ENCODE results near the gene PDE4A.
A peak's percentile ranks its signal among the peaks of the same experiment; 100 is the strongest.

Gene PDE4A

DNA sequence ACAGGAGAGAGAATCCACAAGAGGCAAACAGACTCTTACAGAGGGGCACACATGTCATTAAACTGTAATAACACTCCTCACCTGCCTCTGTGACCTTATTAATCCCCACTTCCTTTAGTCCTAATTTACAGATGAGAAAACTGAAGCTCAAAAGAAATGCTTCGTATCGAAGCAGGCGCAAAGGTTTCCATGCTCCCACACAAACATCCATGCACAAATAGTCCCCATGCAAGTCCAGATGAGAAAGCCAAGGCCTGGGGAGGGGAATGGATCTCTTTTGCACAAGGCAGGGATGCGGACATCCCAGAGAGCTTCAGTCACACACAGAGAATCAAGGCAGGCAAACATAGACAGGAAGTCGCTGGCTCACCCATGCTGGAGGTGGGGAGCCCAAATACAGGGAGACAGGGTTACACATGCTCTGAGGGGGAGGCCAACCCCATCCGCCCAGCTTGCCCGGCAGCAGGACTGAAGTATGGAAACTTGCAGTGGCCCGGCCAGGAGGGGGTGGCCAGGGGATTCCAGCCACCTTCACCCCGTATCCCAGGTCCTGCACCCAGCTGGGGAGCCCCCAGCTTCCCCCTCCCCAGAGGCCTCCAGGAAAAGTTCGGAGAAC lies 96.4 kb downstream of the PDE4A start:
- peak; percentile 7 for DNase-seq

GRCh38 chr19:10517361-10517759 lies 97.0 kb downstream of the PDE4A start, which contains the start of gene S1PR5:
S1PR5 (minus strand) TSS chr19:10517447; CDS start chr19:10515011, 2,436 bp downstream.
- peak; percentile 25 for DNase-seq

DNA sequence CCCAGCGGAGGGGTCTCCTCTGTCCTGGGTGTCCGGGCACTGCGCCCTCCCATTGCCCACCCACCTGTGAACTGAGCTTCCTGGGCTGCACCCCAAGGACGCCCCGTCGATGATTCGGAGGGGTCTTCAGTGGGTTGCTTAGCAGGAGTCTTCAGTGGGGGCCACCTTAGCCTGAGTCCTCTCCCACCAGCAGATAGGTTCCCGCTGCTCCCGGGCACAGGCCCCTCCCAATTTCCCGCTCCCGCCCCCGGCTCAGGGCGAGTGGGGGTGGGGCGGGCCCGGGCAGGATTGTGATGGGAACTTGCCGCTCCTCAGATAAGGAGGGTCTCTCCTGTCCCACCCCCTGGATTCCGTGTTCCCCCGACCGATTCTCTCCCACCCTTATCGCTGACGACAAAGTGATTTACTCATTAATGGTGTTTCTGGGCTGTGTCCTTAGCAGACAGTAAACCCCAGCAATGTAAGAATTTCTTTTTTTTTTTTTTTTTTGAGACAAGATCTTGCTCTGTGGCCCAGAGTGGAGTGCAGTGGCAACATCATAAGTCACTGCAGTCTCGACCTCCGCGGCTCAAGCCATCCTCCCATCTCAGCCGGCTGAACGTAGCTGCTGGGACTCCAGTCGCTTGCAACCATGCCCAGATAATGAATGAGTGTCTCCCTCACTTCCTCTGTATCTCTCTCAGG lies 97.6 kb downstream of the PDE4A start:
- peak; percentile 20 for DNase-seq

DNA sequence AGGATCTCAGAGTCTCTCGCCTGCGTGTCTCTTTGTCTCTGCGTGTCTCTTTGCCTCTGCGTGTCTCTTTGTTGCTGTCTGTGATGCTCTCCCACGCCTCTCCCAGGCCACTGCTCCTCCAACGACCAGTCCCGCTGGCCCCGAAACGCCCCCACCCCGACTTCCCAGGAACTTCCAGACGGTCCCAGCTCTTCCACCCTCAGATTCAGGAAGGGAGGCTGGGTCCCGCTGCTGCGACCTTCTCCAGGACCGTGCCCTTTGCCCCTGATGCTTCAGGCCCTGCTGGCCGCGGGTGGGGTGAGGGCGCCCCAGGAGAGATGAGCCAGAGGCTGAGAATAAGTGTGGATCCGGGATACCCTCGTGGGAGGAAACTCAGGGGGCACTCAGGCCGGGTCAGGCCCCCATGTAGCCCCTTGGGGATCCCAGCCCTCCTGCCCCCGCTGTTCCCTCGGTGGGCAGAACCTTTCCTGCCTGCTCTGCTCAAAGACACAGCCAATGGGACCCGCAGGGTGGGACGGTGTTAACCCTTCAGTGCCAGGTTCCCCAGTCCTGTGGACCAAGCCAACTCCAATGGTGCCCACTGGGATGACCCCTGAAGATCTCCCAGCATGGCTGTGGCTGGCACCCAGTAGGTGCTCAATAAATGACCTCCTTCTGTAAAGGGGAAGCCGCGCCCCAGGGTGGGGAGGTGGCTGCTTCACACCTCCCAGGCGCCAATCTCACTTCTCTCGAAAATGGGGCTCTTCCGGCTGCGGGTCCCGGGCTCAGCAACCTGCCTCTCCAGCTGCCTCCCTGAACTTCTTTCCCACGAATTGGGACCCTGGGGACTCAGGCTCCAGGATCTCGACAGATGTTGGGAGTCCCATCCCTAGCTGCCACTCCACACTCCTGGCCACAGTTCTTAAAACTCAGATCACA lies 98.4 kb downstream of the PDE4A start:
- no peak for DNase-seq

Data from COR-L47 (cell line).